ENCODE measurements around the gene YKT6.

Gene YKT6

DNA sequence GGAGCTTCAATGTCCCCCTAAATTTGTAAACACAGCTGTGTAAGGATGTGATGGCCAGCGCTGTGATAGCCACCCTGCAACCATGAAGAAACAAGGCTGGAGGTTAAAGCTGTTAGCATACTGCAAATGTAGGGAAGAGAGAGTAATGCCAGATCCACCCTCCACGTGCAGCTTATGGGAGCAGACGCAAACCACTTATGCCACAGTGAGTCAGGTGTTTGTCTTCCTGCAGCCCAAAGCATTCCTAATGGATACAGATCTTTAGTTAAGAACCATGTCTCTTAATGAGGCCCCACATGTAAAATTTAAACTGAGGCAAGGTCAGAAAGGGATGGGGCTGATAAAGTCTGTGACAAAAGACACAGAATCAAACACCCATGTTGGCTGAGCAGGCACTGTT lies 46.1 kb upstream of the YKT6 start:
- TF ChIP-seq, protein P1, sequence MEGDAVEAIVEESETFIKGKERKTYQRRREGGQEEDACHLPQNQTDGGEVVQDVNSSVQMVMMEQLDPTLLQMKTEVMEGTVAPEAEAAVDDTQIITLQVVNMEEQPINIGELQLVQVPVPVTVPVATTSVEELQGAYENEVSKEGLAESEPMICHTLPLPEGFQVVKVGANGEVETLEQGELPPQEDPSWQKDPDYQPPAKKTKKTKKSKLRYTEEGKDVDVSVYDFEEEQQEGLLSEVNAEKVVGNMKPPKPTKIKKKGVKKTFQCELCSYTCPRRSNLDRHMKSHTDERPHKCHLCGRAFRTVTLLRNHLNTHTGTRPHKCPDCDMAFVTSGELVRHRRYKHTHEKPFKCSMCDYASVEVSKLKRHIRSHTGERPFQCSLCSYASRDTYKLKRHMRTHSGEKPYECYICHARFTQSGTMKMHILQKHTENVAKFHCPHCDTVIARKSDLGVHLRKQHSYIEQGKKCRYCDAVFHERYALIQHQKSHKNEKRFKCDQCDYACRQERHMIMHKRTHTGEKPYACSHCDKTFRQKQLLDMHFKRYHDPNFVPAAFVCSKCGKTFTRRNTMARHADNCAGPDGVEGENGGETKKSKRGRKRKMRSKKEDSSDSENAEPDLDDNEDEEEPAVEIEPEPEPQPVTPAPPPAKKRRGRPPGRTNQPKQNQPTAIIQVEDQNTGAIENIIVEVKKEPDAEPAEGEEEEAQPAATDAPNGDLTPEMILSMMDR (IDR thresholded peaks at IDR 0.05): no peak
- Histone ChIP-seq H3K4me2 (ENCODE audit: low read length) (no peak overlapping the region), H2AFZ (no peak overlapping the region), H3K27me3 (ENCODE audit: control insufficient read depth, insufficient read depth, low read length) (no peaks in the 10 kb centered on the region), H3K27ac (no peak overlapping the region), H3K36me3 (ENCODE audit: control insufficient read depth, insufficient read depth, low read length) (no peaks in the 10 kb centered on the region), H3K4me1 (peaks cover 14% of the 10 kb centered on the region), H3K9me3 (ENCODE audit: control insufficient read depth, low read length) (no peaks in the 10 kb centered on the region), H3K4me3 (ENCODE audit: low read depth, low read length) (no peak overlapping the region), H3K79me2 (no peaks in the 10 kb centered on the region), H3K9ac (no peak overlapping the region)

DNA sequence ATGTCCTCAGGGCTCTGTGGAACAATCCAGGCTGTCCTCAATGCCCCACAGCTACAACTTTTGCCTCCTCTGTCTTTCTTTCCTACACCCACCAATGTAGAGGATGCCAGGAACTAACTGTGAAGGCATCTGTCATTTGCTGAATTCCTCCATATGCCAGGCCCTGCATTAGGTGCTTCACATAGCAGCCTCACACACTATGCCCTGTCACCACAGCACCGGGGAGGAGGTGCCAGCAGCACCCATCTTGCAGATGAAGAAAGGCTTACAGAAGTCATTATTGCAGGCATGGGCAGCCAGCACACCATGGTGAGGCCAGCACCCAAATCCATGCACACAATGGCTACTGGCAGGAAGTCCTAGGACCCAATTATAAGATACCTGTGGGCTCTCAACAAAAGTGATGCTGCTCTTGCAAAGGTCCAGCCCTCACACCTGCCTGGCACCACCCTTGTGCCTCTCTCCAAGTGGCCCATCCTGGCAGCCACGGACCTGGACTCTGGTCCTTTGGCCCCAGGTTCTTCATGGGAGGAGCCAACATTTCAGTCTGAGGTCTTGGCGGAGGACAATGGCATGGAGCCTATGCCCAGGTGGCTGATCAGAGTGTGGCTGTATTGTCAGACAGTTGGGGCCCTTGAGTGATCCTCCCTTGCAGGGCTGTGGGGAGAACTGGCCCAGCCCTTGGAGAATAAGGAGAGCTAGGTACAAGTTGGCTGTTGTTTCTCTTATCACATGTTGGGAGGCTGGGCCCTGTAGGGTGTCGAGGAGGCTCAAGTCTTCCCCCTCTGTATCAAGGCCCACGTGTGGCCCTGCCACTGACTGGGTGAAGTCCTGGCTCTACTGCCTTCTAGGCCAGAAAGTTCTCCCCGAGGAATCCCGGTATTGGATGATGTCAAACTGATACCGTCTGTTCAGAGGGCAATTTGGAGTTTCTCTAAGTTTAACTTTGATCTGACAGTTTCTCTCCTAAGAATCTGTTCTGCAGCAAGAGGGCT lies 45.3 kb upstream of the YKT6 start:
- TF ChIP-seq, protein P1 (IDR thresholded peaks at IDR 0.05): no peak
- Histone ChIP-seq H3K9ac (no peak overlapping the region), H2AFZ (no peak overlapping the region), H3K9me3 (ENCODE audit: control insufficient read depth, low read length) (no peaks in the 10 kb centered on the region), H3K4me3 (ENCODE audit: low read depth, low read length) (no peak overlapping the region), H3K27ac (no peak overlapping the region), H3K4me1 (peaks cover 6% of the 10 kb centered on the region), H3K36me3 (ENCODE audit: control insufficient read depth, insufficient read depth, low read length) (no peaks in the 10 kb centered on the region), H3K4me2 (ENCODE audit: low read length) (no peak overlapping the region), H3K79me2 (no peaks in the 10 kb centered on the region), H3K27me3 (ENCODE audit: control insufficient read depth, insufficient read depth, low read length) (no peaks in the 10 kb centered on the region)

DNA sequence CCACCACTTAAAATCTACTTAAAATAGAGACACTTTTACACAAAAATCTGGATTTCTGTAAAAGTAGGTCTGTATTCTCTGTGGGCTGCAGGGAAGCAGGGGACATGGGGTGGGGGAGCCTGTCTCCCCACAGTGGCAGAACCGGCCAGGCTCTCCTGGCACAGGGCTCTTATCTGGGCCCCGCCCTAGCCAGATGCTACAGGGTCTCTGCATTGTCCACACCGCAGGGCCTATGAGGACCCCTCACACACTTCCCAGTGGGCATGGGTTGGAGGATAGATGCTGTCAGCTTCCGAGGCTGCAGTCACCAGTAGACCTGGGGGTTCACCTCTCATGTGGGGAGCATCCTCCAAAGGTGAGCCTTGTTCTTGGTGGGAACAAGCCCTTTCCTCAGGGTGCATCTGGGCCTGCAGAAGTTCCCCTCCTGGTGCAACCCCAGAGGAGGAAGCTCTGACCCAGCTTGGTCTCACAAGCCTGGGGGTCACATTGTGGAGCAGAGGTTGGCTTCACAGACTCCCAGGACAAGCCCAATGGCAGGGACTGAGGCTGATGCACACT lies 44.2 kb upstream of the YKT6 start:
- no peaks in the 10 kb centered on the region for H3K9me3 ChIP-seq (ENCODE audit: control insufficient read depth, low read length)
- no peak overlapping the region for H3K4me2 ChIP-seq (ENCODE audit: low read length)
- no peaks in the 10 kb centered on the region for H3K4me1 ChIP-seq
- H3K36me3 ChIP-seq (ENCODE audit: control insufficient read depth, insufficient read depth, low read length): no peaks in the 10 kb centered on the region
- TF ChIP-seq, protein P1 (IDR thresholded peaks at IDR 0.05): no peak
- H3K4me3 ChIP-seq (ENCODE audit: low read depth, low read length): no peak overlapping the region
- H3K27ac ChIP-seq: no peak overlapping the region
- no peaks in the 10 kb centered on the region for H3K27me3 ChIP-seq (ENCODE audit: control insufficient read depth, insufficient read depth, low read length)
- H2AFZ ChIP-seq: no peak overlapping the region
- no peaks in the 10 kb centered on the region for H3K79me2 ChIP-seq
- no peak overlapping the region for H3K9ac ChIP-seq

DNA sequence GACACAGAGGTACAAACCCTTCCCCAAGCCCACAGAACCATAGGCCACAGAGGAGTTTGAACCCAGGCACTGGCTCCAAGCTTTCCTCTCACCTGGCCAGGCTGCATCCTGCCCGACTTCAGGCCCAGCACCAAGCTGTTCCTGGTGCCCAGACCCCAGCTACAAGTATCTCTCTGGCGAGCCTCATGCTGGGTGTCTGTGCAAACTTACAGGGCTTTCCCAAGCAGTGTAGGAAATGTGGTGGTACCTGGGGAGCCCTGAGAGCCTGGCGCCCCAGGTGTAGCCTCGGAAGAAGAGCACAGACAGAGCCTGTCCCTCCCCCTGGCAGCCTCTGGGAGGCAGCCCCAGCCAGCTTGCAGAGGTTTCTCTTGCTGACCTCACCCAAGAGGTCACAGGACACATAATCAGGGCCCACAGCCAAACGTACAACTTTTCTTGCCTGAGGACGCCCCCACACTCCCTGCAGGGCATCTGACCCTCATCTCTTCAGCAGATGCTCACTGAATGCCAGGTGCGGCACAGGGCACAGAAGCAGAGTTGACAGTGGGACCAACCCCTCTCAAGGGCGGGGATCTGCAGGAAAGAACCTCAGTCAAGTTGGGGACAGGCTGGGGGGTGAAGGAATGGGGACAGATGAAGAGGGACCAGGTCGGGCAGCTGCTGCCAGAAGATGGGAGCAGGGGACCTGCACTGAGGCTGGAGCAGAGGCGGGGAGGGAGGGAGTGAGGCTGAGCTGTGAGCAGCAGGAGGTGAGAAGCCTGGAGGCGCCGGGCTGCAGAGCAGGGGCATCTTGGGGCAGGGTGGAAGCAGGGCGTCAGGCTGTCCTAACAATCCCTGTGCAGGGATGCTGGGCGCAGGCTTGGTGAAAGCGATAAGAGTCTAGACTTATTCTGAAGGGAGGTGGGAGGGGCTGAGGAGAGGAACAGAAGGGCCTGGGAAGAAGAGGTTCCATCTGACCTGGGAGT lies 43.4 kb upstream of the YKT6 start:
- no peaks in the 10 kb centered on the region for H3K9me3 ChIP-seq (ENCODE audit: control insufficient read depth, low read length)
- H3K79me2 ChIP-seq: no peaks in the 10 kb centered on the region
- H3K27ac ChIP-seq: no peak overlapping the region
- H2AFZ ChIP-seq: no peak overlapping the region
- no peaks in the 10 kb centered on the region for H3K4me1 ChIP-seq
- TF ChIP-seq, protein P1 (IDR thresholded peaks at IDR 0.05): no peak
- H3K27me3 ChIP-seq (ENCODE audit: control insufficient read depth, insufficient read depth, low read length): no peaks in the 10 kb centered on the region
- H3K36me3 ChIP-seq (ENCODE audit: control insufficient read depth, insufficient read depth, low read length): no peaks in the 10 kb centered on the region
- no peak overlapping the region for H3K4me2 ChIP-seq (ENCODE audit: low read length)
- H3K9ac ChIP-seq: no peak overlapping the region
- no peak overlapping the region for H3K4me3 ChIP-seq (ENCODE audit: low read depth, low read length)
